Thyroid gland (tissue), 4 donors: ENCODE data around the gene CNTN1.

Experiments used
- POLR2A ChIP-seq, 2 donors: fragments of 450-650 bp; IDR thresholded peaks; one replicate each; pipeline ENCODE4 v1.6.1; 2017; ENCODE audit warnings: antibody characterized with exemption in 2 of 2, mild to moderate bottlenecking in 2 of 2, moderate library complexity in 1 of 2
- TF ChIP-seq, protein P1 (sequence below), 6 experiments: fragments of 200-600 bp in 3 of 6; fragments of 450-650 bp in 3 of 6; sonication (generic) in 3 of 6; IDR thresholded peaks; one replicate each; pipeline ENCODE4 v1.5.1; 2016 to 2019; ENCODE audit warnings: antibody characterized with exemption in 6 of 6, mild to moderate bottlenecking in 2 of 6, inconsistent platforms in 1 of 6, moderate library complexity in 1 of 6

DNA sequence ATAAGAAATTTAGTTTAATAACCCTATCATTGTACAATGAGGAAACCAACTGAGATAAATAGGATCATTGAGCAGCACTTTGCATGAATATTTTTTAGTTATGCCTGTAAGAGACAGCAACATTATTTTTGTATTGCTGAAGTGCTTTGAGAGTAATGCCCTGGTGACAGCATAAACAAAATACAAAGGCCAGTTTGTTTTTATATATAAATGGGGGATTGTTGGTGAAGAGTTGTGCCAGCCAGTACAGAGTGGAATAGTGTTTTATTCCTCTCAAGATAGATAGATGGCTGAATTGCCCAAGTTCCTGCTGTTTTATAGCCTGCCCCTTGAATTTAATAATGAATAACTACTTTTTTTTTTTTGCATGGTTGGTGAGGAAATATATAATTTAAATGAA, 101.8 kb downstream of the CNTN1 start:
- TF ChIP-seq, protein P1, sequence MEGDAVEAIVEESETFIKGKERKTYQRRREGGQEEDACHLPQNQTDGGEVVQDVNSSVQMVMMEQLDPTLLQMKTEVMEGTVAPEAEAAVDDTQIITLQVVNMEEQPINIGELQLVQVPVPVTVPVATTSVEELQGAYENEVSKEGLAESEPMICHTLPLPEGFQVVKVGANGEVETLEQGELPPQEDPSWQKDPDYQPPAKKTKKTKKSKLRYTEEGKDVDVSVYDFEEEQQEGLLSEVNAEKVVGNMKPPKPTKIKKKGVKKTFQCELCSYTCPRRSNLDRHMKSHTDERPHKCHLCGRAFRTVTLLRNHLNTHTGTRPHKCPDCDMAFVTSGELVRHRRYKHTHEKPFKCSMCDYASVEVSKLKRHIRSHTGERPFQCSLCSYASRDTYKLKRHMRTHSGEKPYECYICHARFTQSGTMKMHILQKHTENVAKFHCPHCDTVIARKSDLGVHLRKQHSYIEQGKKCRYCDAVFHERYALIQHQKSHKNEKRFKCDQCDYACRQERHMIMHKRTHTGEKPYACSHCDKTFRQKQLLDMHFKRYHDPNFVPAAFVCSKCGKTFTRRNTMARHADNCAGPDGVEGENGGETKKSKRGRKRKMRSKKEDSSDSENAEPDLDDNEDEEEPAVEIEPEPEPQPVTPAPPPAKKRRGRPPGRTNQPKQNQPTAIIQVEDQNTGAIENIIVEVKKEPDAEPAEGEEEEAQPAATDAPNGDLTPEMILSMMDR (IDR thresholded peaks at IDR 0.05): no peak
- no peak for TF ChIP-seq POLR2A (IDR thresholded peaks at IDR 0.05)
